Type B pancreatic cell (in vitro differentiated cells): ENCODE results near the gene MSRB1. TPM values are rescaled to one million over a fixed set of nuclear protein-coding genes. Genes with fewer than 3 reads are reported as not detected.
"Not testable (repeated sequence)": the region's sequence is repeated elsewhere in the genome, so short reads cannot be mapped to it uniquely, and the experiment has no call there.

ENCODE experiments used
- DNase-seq: peaks from one replicate; pipeline ENCODE4 v3.0.0; 2021; ENCODE audit warnings: mixed read lengths; ENCODE audit not compliant: unreplicated experiment; ENCODE audit errors: extremely low spot score
- H3K27ac Mint-ChIP-seq: 2 replicates; pipeline ENCODE4 v1.8.0; 2021; ENCODE audit warnings: mild to moderate bottlenecking, mixed read lengths
- H3K27me3 Mint-ChIP-seq: 2 replicates; pipeline ENCODE4 v1.8.0; 2021; ENCODE audit warnings: mixed read lengths
- H3K36me3 Mint-ChIP-seq: 2 replicates; pipeline ENCODE4 v1.8.0; 2021; ENCODE audit warnings: mixed read lengths
- H3K4me1 Mint-ChIP-seq: one replicate; pipeline ENCODE4 v1.8.0; 2021; ENCODE audit warnings: mixed read lengths; ENCODE audit not compliant: unreplicated experiment
- H3K4me3 Mint-ChIP-seq: 2 replicates; pipeline ENCODE4 v1.8.0; 2021; ENCODE audit warnings: mild to moderate bottlenecking, mixed read lengths
- H3K9me3 Mint-ChIP-seq: 2 replicates; pipeline ENCODE4 v1.8.0; 2021; ENCODE audit warnings: mixed read lengths
- total RNA-seq: library from RNA; stranded (reverse); gene quantifications from 2 replicates; pipeline ENCODE4 v1.2.1, GENCODE V29; 2021; ENCODE audit warnings: low replicate concordance
- TF ChIP-seq, protein P1 (sequence below): fragments of 200-600 bp; sonication (generic); conservative IDR thresholded peaks from 2 replicates; pipeline ENCODE4 v1.5.0; 2021; ENCODE audit warnings: antibody characterized with exemption, mild to moderate bottlenecking

Gene MSRB1
- total RNA-seq, 1 donor from 2014 or later = 34.8 TPM

DNA sequence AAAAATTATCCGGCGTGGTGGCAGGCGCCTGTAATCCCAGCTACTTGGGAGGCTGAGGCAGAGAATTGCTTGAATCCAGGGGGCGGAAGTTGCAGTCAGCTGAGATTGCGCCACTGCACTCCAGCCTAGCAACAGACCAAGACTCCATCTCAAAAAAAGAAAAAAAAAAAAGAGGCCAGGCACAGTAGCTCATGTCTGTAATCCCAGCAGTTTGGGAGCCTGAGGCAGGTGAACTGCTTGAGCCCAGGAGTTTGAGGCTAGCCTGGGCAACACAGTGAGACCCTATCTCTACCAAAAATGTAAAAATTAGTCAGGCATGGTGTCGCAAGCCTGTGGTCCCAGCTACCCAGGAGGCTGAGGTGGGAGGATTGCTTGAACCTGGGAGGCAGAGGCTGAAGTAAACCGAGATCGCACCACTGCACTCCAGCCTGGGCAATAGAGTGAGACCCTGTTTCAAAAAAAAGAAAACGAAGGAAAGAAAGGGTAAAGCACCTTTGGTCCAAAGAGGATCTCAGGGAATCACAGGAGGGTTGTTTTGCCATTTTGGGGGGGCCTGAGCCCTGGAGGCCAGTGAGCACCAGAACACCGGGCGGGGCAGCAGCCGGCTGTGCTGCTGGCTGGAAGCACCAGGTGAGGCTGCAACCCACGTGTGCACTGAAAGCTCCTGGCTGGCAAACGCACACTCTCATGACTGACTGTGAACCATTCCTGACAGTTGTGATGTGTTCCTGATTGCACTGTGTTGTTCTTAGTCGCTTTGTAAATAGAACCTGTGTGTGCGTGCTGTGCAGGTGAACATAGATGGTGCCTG is 43.2 kb downstream of the MSRB1 start:
- no peak overlapping the region for H3K4me3 Mint-ChIP-seq
- DNase-seq = no peak
- no peaks in the 10 kb centered on the region for H3K9me3 Mint-ChIP-seq
- H3K4me1 Mint-ChIP-seq = peaks cover 4% of the 10 kb centered on the region
- TF ChIP-seq, protein P1, sequence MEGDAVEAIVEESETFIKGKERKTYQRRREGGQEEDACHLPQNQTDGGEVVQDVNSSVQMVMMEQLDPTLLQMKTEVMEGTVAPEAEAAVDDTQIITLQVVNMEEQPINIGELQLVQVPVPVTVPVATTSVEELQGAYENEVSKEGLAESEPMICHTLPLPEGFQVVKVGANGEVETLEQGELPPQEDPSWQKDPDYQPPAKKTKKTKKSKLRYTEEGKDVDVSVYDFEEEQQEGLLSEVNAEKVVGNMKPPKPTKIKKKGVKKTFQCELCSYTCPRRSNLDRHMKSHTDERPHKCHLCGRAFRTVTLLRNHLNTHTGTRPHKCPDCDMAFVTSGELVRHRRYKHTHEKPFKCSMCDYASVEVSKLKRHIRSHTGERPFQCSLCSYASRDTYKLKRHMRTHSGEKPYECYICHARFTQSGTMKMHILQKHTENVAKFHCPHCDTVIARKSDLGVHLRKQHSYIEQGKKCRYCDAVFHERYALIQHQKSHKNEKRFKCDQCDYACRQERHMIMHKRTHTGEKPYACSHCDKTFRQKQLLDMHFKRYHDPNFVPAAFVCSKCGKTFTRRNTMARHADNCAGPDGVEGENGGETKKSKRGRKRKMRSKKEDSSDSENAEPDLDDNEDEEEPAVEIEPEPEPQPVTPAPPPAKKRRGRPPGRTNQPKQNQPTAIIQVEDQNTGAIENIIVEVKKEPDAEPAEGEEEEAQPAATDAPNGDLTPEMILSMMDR = no peak
- no peaks in the 10 kb centered on the region for H3K36me3 Mint-ChIP-seq
- H3K27me3 Mint-ChIP-seq = peaks cover 21% of the 10 kb centered on the region
- peak overlapping the region; percentile 51 for H3K27ac Mint-ChIP-seq

DNA sequence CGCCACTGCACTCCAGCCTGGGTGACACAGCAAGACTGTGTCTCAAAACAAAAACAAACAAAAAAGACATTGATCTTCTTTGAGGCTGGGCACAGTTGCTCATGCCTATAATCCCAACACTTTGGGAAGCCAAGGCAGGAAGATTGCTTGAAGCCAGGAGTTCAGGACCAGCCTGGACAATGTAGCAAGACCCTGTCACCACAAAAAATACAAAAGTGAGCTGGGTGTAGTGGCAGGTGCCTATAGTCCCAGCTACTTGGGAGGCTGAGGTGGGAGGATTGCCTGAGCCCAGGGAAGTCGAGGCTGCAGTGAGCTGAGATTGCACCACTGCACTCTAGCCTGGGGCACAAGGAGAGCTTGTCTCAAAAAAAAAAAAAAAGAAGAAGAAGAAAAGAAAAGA is 45.3 kb downstream of the MSRB1 start:
- not testable (repeated sequence) for H3K4me1 Mint-ChIP-seq, H3K4me3 Mint-ChIP-seq, H3K9me3 Mint-ChIP-seq, H3K36me3 Mint-ChIP-seq, DNase-seq, H3K27ac Mint-ChIP-seq
- peaks cover 22% of the 10 kb centered on the region for H3K27me3 Mint-ChIP-seq

DNA sequence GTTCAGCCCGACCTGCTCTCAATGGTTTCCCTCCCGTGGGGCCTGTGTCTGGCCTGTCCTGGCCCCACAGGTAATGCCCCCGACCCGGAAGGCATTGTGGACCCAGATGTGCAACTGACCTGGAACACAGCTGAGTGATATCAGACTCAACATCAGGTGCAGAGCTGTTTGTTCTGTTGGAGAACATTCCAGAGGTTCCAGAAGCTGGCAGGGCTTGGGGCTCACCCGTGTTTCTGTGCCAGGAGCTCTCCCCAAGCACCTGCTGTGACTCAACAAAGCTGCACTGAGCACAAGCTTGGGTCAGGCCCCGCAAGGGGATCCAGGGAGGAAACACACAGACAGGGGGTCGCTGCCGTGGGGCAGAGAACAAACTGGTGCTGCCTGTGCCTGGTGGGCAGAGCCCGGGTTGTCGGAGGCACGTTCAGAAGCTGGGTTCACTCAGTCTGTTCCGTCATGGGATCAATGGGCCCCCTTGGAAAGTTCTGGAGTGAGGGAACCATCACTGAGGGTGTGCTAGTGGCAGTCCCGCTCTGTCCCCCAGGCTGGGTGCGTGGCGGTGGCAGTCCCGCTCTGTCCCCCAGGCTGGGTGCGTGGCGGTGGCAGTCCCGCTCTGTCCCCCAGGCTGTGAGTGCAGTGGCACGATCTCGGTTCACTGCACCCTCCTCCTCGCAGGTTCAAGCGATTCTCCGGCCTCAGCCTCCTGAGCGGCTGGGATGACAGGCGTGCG is 46.9 kb downstream of the MSRB1 start:
- DNase-seq = no peak
- H3K4me3 Mint-ChIP-seq = no peak overlapping the region
- H3K27ac Mint-ChIP-seq = no peak overlapping the region
- peaks cover 28% of the 10 kb centered on the region for H3K27me3 Mint-ChIP-seq
- no peaks in the 10 kb centered on the region for H3K4me1 Mint-ChIP-seq
- no peaks in the 10 kb centered on the region for H3K36me3 Mint-ChIP-seq
- no peaks in the 10 kb centered on the region for H3K9me3 Mint-ChIP-seq
- TF ChIP-seq, protein P1 = no peak

DNA sequence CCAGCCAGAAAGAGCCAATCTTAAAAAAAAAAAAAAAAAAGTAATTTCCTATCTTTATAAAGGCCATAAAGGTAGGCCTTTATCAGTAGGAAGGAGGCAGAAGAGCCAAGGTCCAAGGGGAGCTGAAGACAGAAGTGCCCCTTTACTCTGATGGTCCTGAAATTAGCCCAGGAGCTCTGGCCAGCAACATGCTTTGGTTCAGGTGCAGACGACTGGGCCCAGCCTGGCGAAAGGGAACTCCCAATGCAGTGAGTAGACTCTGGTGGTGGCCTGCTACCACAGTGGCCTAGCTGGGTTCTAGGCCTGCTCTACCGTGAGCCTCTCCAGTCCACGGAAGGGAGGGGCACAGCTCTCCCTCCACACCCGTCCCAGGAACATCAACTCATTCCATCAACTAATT is 47.9 kb downstream of the MSRB1 start:
- no peak overlapping the region for H3K4me3 Mint-ChIP-seq
- TF ChIP-seq, protein P1 = no peak
- H3K27me3 Mint-ChIP-seq = peaks cover 37% of the 10 kb centered on the region
- no peaks in the 10 kb centered on the region for H3K36me3 Mint-ChIP-seq
- DNase-seq = no peak
- no peak overlapping the region for H3K27ac Mint-ChIP-seq
- H3K9me3 Mint-ChIP-seq = no peaks in the 10 kb centered on the region
- peaks cover 7% of the 10 kb centered on the region for H3K4me1 Mint-ChIP-seq

DNA sequence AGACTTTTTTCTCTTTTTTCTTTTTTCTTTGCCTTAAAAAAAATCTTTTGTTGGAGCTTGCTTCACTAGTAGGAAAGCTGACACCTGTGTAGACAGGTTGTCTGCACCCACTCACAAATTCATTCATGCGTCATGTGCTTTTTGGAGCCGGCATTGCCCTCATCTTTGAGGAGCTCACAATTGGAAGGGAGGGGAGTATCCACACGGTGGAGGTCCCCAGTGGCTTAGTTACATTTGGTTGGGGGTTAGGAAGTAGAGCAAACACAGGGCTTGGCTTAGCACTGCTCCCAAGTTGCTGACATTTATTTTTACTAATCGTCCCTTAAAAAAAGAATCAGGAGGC is 52.3 kb downstream of the MSRB1 start:
- no peak for DNase-seq
- Mint-ChIP-seq H3K27ac (no peak overlapping the region), H3K4me1 (peaks cover 8% of the 10 kb centered on the region), H3K27me3 (peaks cover 34% of the 10 kb centered on the region), H3K9me3 (no peaks in the 10 kb centered on the region), H3K36me3 (no peaks in the 10 kb centered on the region), H3K4me3 (no peak overlapping the region)
- TF ChIP-seq, protein P1 = no peak

DNA sequence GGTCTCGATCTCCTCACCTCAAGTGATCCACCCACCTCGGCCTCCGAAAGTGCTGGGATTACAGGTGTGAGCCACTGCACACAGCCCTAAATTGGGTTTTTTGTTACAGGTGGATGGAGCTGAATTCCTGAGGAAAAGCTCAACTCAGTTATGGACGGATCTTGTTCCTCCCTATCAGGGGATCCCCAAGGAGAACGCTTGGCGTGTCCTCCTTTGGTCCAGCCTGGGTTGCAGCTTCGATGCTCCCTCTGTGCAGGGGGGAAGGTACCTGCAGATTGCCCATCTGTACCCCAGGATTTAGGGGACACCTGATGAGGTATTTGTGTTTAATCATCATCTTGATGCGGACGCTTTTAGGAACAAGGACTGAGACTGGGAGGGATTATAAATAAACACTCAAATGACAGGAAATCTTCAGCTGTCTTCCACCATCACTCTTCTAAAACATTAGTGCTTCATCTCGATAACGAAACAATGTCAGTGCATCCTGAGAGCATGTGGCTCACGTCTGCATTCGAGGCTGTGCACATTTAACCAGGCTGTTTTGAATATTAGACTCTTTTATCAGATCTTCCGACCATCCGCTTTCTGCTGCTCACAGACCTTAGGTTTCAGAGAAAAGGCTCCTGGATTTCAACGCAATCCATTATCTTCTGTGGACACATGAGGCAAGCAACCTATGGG is 52.8 kb downstream of the MSRB1 start:
- Mint-ChIP-seq H3K4me3 (no peak overlapping the region), H3K27ac (no peak overlapping the region), H3K9me3 (no peaks in the 10 kb centered on the region), H3K4me1 (peaks cover 8% of the 10 kb centered on the region), H3K27me3 (peaks cover 36% of the 10 kb centered on the region), H3K36me3 (no peaks in the 10 kb centered on the region)
- DNase-seq = no peak
- TF ChIP-seq, protein P1 = no peak
